ENCODE data around the gene LCNL1. TPM values are rescaled to one million over a fixed set of nuclear protein-coding genes. Genes with fewer than 3 reads are reported as not detected.

Gene LCNL1
- total and polyA plus RNA-seq, 2 of the 13 experiments (the other 11 are each of a cell fraction or from before 2014, with no cell fraction given): not detected

GRCh38 chr9:136945333-136946227, 37.2 kb upstream of the LCNL1 start (continued):
- peak; percentile 17; the same call in 1 of the 2 replicates for TF ChIP-seq CTCF (CRISPR knock-in tag; IDR thresholded peaks at IDR 0.05)
- peak; percentile 24 for TF ChIP-seq HNRNPLL (IDR thresholded peaks at IDR 0.05; ENCODE audit: low read depth, low read length, poor library complexity, severe bottlenecking)
- TF ChIP-seq MYC (CRISPR knock-in tag; IDR thresholded peaks at IDR 0.05; ENCODE audit: borderline replicate concordance): peak; percentile 68; the same call in 1 of the 2 replicates
- 0 out of 2 replicates have a peak, but pooled peaks have one; percentile 66 for TF ChIP-seq ZNF724P (CRISPR knock-in tag; IDR thresholded peaks at IDR 0.05; ENCODE audit: borderline replicate concordance)
- TF ChIP-seq ZC3H13 (CRISPR knock-in tag; IDR thresholded peaks at IDR 0.05): no peak; the same call in 1 of the 2 replicates
- TF ChIP-seq, protein P1, sequence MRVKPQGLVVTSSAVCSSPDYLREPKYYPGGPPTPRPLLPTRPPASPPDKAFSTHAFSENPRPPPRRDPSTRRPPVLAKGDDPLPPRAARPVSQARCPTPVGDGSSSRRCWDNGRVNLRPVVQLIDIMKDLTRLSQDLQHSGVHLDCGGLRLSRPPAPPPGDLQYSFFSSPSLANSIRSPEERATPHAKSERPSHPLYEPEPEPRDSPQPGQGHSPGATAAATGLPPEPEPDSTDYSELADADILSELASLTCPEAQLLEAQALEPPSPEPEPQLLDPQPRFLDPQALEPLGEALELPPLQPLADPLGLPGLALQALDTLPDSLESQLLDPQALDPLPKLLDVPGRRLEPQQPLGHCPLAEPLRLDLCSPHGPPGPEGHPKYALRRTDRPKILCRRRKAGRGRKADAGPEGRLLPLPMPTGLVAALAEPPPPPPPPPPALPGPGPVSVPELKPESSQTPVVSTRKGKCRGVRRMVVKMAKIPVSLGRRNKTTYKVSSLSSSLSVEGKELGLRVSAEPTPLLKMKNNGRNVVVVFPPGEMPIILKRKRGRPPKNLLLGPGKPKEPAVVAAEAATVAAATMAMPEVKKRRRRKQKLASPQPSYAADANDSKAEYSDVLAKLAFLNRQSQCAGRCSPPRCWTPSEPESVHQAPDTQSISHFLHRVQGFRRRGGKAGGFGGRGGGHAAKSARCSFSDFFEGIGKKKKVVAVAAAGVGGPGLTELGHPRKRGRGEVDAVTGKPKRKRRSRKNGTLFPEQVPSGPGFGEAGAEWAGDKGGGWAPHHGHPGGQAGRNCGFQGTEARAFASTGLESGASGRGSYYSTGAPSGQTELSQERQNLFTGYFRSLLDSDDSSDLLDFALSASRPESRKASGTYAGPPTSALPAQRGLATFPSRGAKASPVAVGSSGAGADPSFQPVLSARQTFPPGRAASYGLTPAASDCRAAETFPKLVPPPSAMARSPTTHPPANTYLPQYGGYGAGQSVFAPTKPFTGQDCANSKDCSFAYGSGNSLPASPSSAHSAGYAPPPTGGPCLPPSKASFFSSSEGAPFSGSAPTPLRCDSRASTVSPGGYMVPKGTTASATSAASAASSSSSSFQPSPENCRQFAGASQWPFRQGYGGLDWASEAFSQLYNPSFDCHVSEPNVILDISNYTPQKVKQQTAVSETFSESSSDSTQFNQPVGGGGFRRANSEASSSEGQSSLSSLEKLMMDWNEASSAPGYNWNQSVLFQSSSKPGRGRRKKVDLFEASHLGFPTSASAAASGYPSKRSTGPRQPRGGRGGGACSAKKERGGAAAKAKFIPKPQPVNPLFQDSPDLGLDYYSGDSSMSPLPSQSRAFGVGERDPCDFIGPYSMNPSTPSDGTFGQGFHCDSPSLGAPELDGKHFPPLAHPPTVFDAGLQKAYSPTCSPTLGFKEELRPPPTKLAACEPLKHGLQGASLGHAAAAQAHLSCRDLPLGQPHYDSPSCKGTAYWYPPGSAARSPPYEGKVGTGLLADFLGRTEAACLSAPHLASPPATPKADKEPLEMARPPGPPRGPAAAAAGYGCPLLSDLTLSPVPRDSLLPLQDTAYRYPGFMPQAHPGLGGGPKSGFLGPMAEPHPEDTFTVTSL (CRISPR knock-in tag; IDR thresholded peaks at IDR 0.05; ENCODE audit: borderline replicate concordance): no peak
- TF ChIP-seq ZNF224 (CRISPR knock-in tag; IDR thresholded peaks at IDR 0.05): 0 out of 2 replicates have a peak, but pooled peaks have one; percentile 39
- TF ChIP-seq ZNF136 (CRISPR knock-in tag; IDR thresholded peaks at IDR 0.05; ENCODE audit: low read depth): no peak
- 0 out of 2 replicates have a peak, but pooled peaks have one; percentile 34 for TF ChIP-seq BATF2 (CRISPR knock-in tag; IDR thresholded peaks at IDR 0.05)
- TF ChIP-seq ZNF777 (CRISPR knock-in tag; IDR thresholded peaks at IDR 0.05): no peak
- TF ChIP-seq KDM3A (CRISPR knock-in tag; IDR thresholded peaks at IDR 0.05; ENCODE audit: low read depth): 0 out of 2 replicates have a peak, but pooled peaks have one; percentile 15
- TF ChIP-seq NONO (IDR thresholded peaks at IDR 0.05): no peak
- TF ChIP-seq NONO (CRISPR knock-in tag; conservative IDR thresholded peaks at IDR 0.05): peak; percentile 39; the same call in 1 of the 2 replicates
- peak; percentile 73; the same call in 1 of the 2 replicates for TF ChIP-seq SP5 (CRISPR knock-in tag; IDR thresholded peaks at IDR 0.05; ENCODE audit: borderline replicate concordance, low read depth)
- 0 out of 2 replicates have a peak, but pooled peaks have one; percentile 12 for TF ChIP-seq KAT7 (CRISPR knock-in tag; IDR thresholded peaks at IDR 0.05; ENCODE audit: borderline replicate concordance)
- TF ChIP-seq TEAD3 (CRISPR knock-in tag; optimal IDR thresholded peaks at IDR 0.05; ENCODE audit: borderline replicate concordance): peak; percentile 43
- no peak for TF ChIP-seq SMAD9 (CRISPR knock-in tag; IDR thresholded peaks at IDR 0.05)
- TF ChIP-seq ZNF709 (CRISPR knock-in tag; IDR thresholded peaks at IDR 0.05): no peak
- TF ChIP-seq MXD4 (CRISPR knock-in tag; IDR thresholded peaks at IDR 0.05): peak; percentile 47; the same call in 1 of the 2 replicates
- no peak for TF ChIP-seq ZKSCAN8 (CRISPR knock-in tag; IDR thresholded peaks at IDR 0.05; ENCODE audit: borderline replicate concordance)
